Measurements from ENCODE around the gene COLEC12.

COLEC12 gene

GRCh38 chr18:473802-474201 is 26.7 kb downstream of the COLEC12 start:
- FAIRE-seq, result no peak

DNA sequence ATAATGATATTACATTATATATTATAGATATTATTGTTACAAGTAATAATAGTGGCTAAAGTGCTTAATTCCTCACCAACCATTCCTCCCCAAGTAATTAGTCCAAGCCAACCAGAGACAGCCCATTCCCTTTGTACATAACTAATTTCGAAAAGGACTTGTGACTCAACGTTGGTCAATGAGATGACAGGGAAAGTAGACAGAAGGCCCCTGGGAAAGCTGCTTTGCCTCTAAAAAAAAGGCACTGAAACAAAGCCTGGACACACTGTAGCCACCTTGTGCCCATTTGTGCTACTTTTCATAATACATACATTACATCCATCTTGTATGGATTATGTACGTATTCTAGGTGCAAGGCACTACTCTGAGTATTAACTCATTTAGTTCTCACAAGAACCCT is 28.8 kb downstream of the COLEC12 start:
- no peak for FAIRE-seq

DNA sequence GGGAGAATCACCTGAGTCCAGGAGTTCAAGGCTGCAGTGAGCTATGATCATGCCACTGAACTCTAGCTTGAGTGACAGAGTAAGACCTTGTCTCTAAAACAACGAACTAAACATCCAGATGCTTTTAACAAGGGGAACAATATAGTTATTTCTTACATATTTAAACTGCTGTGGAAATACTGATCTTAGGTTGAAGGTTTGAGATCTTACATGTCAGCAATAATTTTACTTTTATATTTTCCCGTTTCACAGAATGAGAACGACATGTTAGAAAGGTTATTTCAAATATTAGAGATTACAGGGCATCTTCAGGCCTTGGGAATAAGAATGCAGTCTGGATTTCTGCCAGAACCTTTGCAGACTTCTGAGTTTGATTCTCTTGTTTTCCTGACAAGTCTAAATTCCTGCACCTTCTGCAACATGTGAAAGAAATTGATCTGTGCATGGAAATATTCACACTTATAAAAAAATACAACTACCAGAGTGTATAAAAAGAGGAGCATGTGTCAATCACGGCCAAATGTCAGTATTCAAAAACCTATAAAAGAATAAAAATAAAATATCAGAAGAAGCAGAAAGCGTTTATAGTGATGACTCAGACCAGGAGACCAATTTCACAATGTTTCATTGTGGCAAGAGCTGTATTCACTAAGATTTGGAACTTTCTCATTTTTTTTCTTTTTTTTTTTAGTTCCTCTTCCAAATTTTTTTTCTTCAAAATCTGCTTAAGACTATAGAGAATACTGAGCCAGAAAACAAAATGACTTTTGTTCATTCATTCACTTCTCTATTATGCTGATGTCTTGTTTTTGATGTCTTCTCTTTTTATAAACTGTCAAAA is 29.6 kb downstream of the COLEC12 start:
- FAIRE-seq, result no peak

DNA sequence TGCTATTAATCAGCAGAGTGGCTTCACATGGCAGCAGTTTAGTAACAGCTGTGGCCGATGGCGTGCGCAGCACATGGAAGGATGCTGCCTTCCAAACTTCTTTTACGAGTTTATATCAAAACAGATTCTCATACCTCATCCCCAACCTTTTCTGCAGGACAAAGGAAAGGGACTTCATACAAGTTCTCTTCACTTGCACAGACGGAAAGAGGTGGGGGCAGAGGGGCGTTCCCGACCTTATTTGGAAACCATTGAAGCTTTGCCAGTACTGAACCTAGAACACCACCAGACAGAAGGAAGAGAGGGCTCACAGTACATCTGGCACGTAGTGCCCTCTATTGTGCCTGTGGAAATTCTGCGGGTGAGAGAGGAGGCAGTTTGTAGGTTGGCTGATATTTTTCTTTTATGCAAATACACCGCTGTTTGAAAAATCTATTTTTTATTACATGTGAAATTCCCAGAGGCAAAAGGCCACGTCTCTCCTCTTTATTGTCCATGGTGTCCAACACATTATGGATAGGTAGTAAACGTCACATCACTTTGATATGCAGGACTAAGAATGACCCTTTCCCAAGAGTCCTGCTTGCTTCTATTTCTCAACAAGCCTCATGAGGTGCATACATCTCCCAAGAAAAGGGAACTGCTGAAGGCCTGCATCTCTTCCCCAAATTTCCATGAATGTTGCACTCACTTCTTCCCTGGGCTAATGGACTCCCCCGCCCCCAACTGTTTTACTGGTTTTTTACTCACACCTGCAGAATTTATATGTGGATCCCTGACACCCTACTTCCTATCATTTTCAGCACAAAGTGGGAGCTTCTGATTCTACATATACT is 31.3 kb downstream of the COLEC12 start:
- FAIRE-seq, result no peak

- FAIRE-seq, result no peak
Measured at GRCh38 chr18:463827-464541, 36.5 kb downstream of the COLEC12 start.

GRCh38 chr18:463403-463802 is 37.1 kb downstream of the COLEC12 start:
- no peak for FAIRE-seq

DNA sequence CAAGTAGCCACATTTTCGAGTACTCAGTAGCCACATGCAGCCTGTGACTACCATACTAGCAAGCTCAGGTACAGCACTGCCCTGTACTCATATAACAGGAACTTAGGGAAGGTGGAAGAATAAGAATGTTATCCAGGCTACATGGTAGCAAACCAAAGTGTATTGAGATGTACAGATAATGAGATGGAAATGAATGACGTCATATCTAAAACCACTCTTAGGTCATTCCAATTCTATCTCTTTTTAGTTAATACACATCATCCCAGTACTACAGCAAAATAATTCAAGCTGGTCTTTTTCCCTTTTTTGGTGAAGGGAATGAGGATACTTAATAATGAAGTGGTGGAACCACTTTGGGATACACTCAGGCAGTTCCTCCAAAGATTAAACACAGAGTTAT is 38.7 kb downstream of the COLEC12 start:
- no peak for FAIRE-seq

- FAIRE-seq, result no peak
Measured at GRCh38 chr18:460791-461190, 39.7 kb downstream of the COLEC12 start.

DNA sequence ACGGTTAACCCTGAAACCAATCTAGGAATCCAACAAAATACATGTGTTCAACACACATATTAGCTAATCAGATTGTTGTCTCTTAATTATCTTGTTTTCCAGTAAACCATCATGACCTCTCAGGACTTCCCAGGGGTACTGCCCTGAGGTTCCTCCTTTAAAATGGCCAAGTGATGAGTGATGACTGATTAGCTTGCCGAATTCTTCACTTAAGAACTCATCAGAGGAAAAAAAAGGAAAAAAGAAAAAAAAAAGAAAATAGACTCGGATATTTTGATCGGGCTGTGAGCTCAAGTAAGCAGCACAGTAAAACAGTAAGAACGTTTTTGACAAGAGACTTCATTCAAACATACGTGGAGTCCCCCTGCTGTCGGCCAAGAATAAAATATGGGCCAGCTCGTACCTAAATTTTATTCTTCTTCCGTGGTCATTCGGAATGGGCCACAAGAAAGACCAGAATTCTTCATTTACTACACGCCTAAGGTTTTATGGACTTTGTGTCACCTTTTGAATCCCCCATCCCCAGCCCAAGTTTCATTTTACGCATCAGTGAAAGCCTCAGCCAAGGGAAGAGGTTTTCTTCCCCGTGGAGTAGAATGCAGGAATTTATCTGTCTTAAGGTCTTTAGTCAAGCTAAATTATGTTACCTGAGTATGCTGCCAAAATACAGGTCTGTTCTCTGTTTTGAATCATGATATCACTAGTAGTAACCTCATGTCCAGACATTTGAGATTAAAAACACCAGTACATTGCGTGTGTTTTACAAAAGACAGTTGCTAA is 40.5 kb downstream of the COLEC12 start:
- FAIRE-seq, result no peak

DNA sequence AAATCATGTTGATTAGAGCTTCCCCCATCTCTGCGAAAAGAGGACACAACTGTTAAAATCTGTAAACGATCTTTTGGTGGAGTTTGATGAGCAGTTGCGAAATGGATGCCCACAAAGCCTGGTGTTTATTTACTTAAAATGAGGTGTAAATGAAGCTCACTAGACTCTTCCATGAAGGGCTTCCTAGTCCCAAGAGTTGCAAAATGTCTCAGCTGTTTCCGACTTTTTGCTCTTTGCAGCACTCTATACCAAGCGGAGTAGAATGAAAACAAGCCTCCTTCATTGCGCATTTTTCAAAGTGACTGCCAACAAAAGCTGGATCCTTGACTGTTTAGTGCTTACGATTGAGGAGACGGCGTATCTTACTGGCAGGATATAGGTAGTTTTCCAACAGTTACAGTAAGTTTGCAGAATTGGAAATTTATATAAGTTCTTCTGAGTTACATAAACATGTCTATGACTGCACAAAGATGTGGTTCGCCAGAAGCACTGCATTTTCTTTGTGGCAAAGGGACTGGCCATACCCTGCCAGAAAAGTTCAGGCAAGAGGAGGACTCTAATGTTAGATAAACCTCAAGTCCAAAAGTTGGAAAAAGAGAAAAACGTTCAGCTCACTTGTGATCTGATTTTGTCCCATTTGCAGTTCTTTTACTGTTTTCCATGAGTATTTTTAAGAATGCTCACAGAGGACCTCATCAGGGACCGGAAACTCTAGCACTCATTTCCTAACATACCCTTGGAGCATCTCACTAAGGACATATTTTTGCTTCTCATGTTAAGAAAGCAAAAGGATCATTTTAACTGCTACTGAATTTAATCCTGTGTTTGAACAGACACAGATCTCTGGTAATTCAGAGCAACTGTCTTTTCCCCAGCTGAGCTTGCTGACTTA is 42.7 kb downstream of the COLEC12 start:
- FAIRE-seq, result no peak

GRCh38 chr18:457140-457519 is 43.4 kb downstream of the COLEC12 start:
- FAIRE-seq, result peak; percentile 62

DNA sequence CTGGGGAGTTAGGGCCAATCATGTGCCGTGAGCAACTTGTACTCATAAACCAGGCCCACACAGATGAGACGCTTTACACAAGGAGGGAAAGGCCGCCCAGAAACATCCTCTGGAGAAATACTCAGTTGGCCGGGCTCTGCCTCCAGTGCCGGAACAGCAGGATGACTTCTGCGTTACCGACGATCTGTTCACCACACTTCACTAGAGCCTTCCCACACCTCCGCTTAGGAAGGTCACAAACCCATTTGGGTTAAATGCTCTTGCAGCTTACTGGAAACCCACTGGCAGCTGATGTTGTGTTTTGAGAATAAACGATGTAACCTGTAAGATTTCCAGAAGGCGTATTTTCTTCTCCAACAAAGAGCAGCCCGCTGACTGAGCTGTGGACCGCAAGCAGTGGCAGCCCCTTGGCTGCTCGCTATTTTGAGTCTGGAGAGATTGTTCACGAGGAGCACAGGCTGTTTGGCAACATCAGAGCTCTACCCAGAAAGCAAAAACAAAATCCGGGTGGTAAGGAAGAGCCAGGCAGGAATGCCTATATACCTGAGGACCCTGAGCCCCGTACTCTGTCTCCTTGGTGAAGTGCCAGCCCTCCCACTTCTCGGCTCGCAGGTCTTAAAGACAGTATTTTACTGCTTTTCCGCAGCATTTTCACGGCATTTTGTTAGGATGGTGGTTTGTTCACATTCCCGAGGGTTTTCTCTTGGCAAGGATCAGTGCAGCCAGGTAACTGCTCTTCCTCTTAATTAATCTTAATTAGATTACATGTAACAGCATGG is 44.0 kb downstream of the COLEC12 start:
- no peak for FAIRE-seq

DNA sequence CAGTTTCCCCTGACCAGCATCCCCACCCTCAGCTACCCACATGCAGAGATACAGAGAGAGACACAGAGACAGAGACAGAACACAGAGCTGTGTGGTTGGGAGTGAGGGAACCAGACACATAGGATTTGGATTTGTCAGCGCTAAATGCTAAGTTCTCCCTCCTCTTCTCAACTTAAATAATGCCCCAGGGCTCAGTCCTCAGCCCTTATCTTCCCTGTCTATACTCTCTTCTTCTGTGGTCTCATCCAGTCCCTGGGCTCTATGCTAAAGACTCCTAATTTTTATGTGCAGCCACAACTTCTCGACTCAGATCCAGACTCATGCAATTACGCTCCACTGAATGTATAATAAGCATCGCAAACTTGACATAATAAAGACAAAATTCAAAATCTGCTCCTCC is 47.1 kb downstream of the COLEC12 start:
- no peak for FAIRE-seq

DNA sequence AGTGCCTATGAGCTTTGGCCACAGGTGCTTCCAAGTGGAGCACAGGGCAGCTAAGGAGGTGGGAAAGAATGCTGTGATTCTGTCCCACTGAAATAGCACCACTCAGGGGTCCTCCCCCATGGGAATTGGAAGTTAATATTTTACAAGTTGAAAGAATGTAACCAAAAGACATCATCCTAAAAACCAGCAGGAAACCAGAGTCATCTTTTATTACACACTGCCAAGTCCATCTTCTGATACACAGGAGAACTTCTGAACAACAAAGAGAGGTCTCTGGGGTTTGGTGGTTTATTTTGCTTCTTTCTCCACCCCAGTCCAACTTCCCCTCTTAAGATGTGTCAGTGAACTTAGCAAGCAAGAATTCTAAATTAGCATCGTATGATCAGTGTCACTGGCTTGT is 47.7 kb downstream of the COLEC12 start:
- no peak for FAIRE-seq

DNA sequence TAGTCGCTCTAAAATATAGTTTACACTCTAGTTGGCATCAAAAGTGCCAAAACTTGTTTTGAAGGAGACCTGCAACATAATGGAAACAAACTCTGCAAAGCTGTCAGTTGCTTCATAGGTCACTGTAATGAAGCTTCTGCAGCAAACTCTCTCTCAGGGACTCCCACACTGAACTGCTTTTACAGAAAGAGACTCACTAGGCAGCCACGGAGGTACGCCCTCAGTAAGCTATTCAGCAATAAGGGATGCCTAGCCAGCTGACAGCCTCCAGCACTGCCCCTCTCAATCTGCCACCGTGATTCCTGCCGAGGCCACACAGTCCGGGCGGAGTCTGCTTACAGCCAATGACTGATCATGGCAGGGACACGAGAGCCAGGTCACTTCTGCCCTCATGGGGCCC is 51.1 kb downstream of the COLEC12 start:
- no peak for FAIRE-seq

GRCh38 chr18:448116-448790 is 52.2 kb downstream of the COLEC12 start:
- FAIRE-seq, result no peak

- no peak for FAIRE-seq
Measured at GRCh38 chr18:446941-447560, 53.5 kb downstream of the COLEC12 start.

DNA sequence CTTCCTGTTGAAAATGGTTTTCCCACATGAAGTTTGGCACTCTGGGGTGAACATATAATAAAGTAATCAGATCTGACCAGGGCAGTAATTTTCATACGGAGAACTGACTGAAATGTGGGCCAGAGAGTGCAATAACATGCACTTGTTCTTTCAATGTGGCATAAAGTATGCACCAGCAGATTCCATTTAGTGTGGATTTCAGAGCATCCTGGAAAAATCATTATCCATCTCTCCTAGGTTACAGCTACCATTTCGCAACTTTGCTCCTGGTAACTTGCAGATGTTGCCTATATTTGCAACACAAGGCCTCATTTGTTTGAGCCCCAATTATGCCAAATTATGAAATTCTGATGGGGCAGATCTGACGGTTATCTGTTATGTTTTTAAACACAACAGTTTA is 55.4 kb downstream of the COLEC12 start:
- no peak for FAIRE-seq

DNA sequence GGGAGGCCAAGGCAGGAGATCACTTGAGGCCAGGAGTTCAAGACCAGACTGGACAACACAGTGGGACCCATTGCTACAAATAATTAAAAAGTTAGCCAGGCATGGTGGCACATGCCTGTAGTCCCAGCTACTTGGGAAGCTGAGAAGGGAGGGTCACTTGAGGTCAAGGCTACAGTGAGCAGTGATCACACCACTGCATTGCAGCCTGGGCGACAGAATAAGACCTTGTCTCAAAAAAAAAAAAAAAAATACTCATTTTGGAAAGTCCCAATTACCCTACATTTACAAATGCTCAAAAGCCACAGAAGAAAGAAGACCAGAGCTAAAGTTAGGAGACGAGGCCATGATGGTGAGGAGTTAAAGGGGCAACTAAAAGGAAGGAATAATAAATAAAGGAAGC is 61.9 kb downstream of the COLEC12 start:
- FAIRE-seq, result no peak

GRCh38 chr18:435940-436339 is 64.6 kb downstream of the COLEC12 start:
- no peak for FAIRE-seq
